ENCODE measurements around the gene DNAAF8.

GRCh38 chr16:4700997-4701743, 33.2 kb upstream of the DNAAF8 start:
- TF ChIP-seq CTCF (IDR thresholded peaks at IDR 0.05 in 8 of 11, conservative IDR thresholded peaks at IDR 0.05 in 3 of 11) = no peak
- no peak for TF ChIP-seq POLR2A (IDR thresholded peaks at IDR 0.05)

Data from spleen (tissue), 7 donors.